ENCODE data around the gene HNF1B. TPM values are rescaled to one million over a fixed set of nuclear protein-coding genes. Genes with fewer than 3 reads are reported as not detected.

HNF1B gene
- total and polyA plus RNA-seq, 5 experiments from 2014 or later, result not detected

DNA sequence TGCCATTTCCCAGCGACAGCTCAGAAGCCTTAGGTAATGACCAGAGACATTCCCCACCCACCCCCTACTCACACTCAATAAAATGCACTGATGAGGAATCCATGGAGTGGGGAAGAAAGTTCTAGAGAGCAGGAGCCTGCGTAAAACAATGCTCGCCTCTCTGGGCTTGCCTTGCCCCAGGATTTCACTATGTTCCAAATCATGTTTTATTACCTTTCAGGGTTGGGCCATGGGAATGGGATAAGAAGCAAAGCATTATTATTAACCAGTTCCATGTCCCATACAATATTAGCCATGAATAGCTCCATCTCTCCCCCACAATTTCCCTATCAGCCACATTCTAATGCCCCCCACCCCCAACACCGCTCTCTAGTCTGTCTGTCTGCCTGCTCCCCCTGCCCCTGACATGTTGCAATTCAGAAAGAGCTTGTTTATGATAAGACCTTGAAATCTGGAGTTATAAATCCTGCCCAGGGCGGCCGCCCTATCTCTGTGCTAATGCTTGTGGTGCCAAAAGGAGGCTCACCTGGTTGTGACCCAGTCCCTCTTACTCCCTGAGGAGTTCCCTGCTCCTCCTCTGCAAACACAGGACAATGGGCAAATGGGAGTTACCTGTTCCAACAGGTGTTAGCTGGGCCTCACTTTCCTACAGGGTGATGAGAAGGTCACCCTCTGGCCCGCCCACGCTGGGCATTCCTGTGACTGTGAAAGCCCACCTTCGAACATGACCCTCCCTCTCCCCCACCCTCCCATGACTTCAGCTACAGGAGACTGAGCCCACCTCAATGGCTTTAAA, 73.6 kb downstream of the HNF1B start:
- DNase-seq (no peak), ATAC-seq (no peak)
- no peaks in the 10 kb centered on the region for H3K36me3 Mint-ChIP-seq
- H3K27me3 Mint-ChIP-seq, result peaks cover 0 to 14% (median 0%) of the 10 kb centered on the region in 5 donors
- no peaks in the 10 kb centered on the region for H3K4me1 Mint-ChIP-seq
- no peak overlapping the region for H3K4me3 Mint-ChIP-seq
- no peak overlapping the region for H3K27ac Mint-ChIP-seq
- POLR2A ChIA-PET, result no interaction called here
- H3K9me3 Mint-ChIP-seq, result no peaks in the 10 kb centered on the region

DNA sequence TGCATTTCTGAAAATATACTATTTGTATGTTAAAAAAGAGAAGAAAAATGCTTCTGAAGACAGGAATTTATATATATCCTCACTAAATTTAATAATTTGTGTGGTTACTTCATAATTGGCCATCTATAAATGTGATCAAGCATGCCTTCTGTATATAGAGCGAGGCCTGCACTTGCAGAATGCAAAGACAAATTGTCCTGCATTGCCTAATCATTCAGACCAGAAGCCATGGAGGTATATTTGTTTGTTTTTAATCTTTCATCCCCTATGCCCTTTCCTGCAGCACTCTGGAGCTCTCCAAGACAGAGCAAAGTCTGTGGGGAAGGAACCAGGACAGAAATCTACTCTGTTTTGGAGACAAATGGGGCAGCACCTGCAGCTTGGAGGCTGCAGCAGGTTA, 77.8 kb downstream of the HNF1B start:
- POLR2A ChIA-PET, result interaction anchor here (0.7 kb wide), 1 partner anchor 69 kb away, joined by 3 read pairs; no protein-coding TSS in a partner anchor
- no peaks in the 10 kb centered on the region for H3K9me3 Mint-ChIP-seq
- no peak for DNase-seq
- no peak overlapping the region for H3K27ac Mint-ChIP-seq
- peaks cover 0 to 1% (median 0%) of the 10 kb centered on the region in 5 donors for H3K27me3 Mint-ChIP-seq
- H3K4me1 Mint-ChIP-seq, result no peaks in the 10 kb centered on the region
- no peaks in the 10 kb centered on the region for H3K36me3 Mint-ChIP-seq
- H3K4me3 Mint-ChIP-seq, result no peak overlapping the region
- ATAC-seq, result no peak

DNA sequence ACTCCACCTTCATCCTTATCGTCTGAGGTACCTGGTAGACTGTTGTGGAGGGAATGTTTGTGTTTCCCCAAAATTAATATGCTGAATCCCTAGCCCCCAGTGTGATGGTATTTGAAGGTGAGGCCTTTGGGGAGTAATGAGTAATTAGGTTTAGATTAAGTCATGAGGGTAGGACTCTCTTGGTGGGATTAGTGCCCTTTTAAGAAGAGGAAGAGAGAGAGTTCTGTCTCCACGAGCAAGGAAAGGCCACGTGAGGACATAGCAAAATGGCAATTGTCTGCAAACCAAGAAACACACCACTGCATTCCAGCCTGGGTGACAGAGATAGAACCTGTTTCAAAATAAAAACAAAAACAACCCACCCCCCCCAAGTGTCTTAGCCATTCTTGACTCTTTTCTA, 80.6 kb downstream of the HNF1B start:
- H3K27ac Mint-ChIP-seq, result no peak overlapping the region
- POLR2A ChIA-PET, result interaction anchor here (0.6 kb wide), 1 partner anchor 219 kb away, joined by 4 read pairs; no protein-coding TSS in a partner anchor
- no peaks in the 10 kb centered on the region for H3K9me3 Mint-ChIP-seq
- DNase-seq (no peak), ATAC-seq (no peak)
- no peaks in the 10 kb centered on the region for H3K36me3 Mint-ChIP-seq
- H3K4me3 Mint-ChIP-seq, result no peak overlapping the region
- peaks cover 0 to 1% (median 0%) of the 10 kb centered on the region in 5 donors for H3K27me3 Mint-ChIP-seq
- no peaks in the 10 kb centered on the region for H3K4me1 Mint-ChIP-seq

DNA sequence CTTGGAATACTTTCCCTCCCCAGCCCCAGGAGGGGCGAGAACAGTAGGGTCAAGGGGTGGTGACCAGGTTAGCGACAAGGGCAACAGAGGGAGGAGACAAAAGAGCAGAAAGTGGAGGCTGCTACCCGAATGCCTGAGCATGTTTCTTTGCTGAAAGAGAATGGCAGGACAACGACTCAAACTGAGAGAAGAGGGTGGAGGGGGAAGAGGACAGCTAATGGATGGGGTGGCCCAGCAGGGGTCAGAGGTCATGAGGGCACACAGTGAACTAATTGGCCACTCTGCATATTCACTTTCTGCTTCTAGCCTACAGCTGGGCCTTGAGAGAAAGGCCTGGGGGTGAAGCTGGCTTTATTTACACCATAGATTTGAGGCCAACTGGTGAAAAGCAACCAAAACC, 82.5 kb downstream of the HNF1B start:
- POLR2A ChIA-PET, result no interaction called here
- H3K4me1 Mint-ChIP-seq, result no peaks in the 10 kb centered on the region
- no peak overlapping the region for H3K27ac Mint-ChIP-seq
- H3K27me3 Mint-ChIP-seq, result peaks cover 0 to 1% (median 0%) of the 10 kb centered on the region in 5 donors
- H3K36me3 Mint-ChIP-seq, result no peaks in the 10 kb centered on the region
- DNase-seq, result no peak
- no peak overlapping the region for H3K4me3 Mint-ChIP-seq
- no peaks in the 10 kb centered on the region for H3K9me3 Mint-ChIP-seq
- no peak for ATAC-seq

DNA sequence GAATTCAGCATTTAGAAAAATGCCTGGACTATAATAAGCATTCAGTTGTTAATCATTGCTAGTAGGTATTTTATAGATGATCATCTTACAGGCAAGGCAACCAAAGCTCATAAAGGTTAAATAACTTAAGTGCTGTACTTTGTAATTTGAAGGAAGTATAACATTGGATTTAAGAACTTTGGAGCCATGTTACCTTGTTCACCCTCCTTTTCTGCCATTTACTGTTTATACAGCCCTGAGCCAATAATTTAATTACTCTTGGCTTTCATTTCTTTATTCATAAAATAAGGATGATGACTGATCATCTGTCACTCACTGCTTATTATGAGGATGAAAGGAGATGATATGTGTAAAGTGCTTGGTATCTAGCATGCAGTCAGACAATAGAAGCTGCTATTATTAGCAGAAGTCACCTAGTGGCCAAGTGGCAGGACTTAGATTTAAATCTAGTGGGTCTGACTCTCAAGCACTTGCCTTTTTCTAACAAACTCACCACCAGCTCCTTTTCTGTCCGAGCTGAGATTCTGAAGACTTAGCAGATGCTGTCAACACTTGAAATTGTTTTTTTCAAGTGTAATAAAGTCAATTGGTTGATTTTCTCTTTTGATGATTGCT, 83.4 kb downstream of the HNF1B start:
- Mint-ChIP-seq H3K27me3 (peaks cover 0 to 1% (median 0%) of the 10 kb centered on the region in 5 donors), H3K36me3 (no peaks in the 10 kb centered on the region), H3K9me3 (no peaks in the 10 kb centered on the region), H3K27ac (no peak overlapping the region), H3K4me1 (no peaks in the 10 kb centered on the region), H3K4me3 (no peak overlapping the region)
- no peak for ATAC-seq
- POLR2A ChIA-PET, result no interaction called here
- no peak for DNase-seq

DNA sequence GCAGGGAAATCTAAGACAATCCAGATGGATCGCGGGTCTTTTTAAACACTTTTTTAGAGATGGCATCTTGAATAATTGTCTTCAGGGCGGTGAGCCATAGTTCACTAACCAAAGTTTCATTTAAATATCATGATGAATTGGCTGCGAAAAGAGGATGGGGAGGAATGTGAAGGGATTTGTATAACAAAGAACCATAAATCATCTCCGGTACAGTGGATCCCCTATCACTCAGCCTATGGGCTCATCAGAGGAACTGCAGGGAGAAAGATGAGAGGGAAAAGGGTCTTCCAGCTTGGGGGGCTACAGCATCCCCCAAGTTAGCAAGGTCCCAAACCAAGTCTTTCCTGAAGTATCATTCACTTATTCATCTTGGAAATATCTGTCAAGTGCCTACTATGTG, 84.9 kb downstream of the HNF1B start:
- no peak overlapping the region for H3K4me3 Mint-ChIP-seq
- peaks cover 0 to 1% (median 0%) of the 10 kb centered on the region in 5 donors for H3K27me3 Mint-ChIP-seq
- H3K4me1 Mint-ChIP-seq, result no peaks in the 10 kb centered on the region
- ATAC-seq (no peak), DNase-seq (no peak)
- H3K9me3 Mint-ChIP-seq, result no peaks in the 10 kb centered on the region
- H3K36me3 Mint-ChIP-seq, result no peaks in the 10 kb centered on the region
- POLR2A ChIA-PET, result no interaction called here
- no peak overlapping the region for H3K27ac Mint-ChIP-seq

DNA sequence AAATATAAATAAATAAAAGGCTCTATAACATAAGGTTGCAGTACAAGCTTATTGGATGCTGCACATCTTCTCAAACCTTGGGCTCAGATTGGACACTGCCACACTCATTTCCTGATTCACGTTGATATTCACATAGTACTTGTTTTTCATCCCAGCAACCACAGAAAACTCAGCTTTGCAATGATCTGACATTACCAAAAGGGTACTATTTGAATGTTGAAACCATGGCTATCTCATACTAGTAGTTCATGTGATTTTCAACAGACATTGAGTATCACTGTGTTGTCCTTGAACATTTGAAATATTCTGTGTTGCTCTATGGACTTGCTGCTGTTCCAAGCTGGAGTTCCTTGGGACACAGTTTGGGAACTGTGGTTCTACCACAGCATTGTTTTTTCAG, 87.7 kb downstream of the HNF1B start:
- no peak for DNase-seq
- H3K27ac Mint-ChIP-seq, result no peak overlapping the region
- H3K27me3 Mint-ChIP-seq, result peaks cover 0 to 4% (median 0%) of the 10 kb centered on the region in 5 donors
- no peaks in the 10 kb centered on the region for H3K4me1 Mint-ChIP-seq
- no peak overlapping the region for H3K4me3 Mint-ChIP-seq
- POLR2A ChIA-PET, result no interaction called here
- H3K9me3 Mint-ChIP-seq, result no peaks in the 10 kb centered on the region
- H3K36me3 Mint-ChIP-seq, result no peaks in the 10 kb centered on the region
- ATAC-seq, result no peak

DNA sequence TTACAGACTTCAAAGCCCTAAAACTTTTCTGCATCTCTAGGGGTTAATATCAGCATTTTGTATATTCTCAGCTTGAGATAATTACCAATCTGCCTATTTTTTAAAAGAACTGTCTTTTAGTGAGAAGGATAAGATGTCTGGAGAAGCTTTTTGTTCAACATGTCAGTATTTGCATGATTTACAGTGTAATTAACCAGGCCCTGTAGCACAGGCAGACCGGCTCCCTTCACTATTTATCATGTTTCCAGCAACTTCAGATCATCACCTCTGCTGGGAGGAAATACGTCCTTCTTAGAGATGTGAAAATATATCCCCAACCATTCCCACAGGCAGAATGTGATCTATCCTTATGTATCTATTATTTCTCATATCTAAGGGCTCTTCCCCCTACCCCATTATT, 93.0 kb downstream of the HNF1B start:
- DNase-seq (no peak), ATAC-seq (no peak)
- H3K27me3 Mint-ChIP-seq, result peaks cover 20 to 44% (median 33%) of the 10 kb centered on the region in 5 donors
- peaks cover 0 to 2% (median 0%) of the 10 kb centered on the region in 3 donors for H3K36me3 Mint-ChIP-seq
- no peak overlapping the region for H3K4me3 Mint-ChIP-seq
- no peaks in the 10 kb centered on the region for H3K4me1 Mint-ChIP-seq
- POLR2A ChIA-PET, result no interaction called here
- no peaks in the 10 kb centered on the region for H3K9me3 Mint-ChIP-seq
- H3K27ac Mint-ChIP-seq, result no peak overlapping the region

DNA sequence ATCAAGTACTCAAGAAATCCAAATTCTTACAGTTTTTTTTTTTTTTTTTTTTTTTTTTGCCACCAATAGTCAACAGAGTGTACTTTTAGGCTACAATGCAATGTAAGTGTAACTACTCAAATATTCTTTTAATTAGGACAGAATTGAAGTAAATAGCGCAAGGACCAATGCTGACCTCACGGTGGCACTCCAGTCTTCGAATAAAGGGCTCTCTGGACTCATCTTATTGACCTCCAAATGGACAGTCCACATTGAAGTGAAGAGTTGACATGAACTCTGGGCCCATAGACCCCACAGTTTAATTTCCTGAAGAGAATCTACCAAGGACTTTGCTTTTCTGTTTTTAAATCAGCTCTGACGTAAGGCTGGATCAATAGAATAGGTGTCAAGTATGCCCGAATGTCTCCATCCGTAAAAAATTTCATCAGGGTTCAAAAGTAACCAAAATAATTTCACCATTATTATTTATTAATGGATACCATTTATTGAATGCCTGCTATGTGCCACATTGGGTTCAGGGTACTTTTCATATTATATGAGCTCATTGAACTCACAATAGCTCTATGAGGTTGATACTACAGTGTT, 94.3 kb downstream of the HNF1B start:
- DNase-seq (no peak), ATAC-seq (no peak)
- POLR2A ChIA-PET, result no interaction called here
- H3K27ac Mint-ChIP-seq, result no peak overlapping the region
- peaks cover 0 to 2% (median 0%) of the 10 kb centered on the region in 3 donors for H3K36me3 Mint-ChIP-seq
- peaks cover 29 to 58% (median 40%) of the 10 kb centered on the region in 5 donors for H3K27me3 Mint-ChIP-seq
- no peak overlapping the region for H3K4me3 Mint-ChIP-seq
- no peaks in the 10 kb centered on the region for H3K9me3 Mint-ChIP-seq
- no peaks in the 10 kb centered on the region for H3K4me1 Mint-ChIP-seq

DNA sequence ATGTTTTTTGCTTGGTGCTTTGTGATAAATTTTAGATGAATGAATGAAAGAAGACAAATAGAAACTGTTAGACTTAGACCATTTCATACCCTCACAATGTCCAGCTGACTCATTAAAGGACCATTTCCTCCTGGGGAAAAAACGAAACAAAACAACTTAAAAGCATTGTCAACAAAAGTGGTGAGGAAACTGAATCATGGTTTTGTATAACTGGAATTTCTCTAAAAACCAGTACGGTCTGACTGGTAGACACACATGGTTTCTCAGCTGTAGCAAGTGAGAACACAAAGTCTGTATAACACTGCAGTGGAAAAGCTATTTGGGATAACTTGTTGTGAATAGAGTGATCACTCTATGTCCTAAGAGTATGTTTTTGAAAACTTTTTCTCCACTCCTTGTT, 96.3 kb downstream of the HNF1B start:
- Mint-ChIP-seq H3K36me3 (peaks cover 0 to 2% (median 0%) of the 10 kb centered on the region in 3 donors), H3K27ac (no peak overlapping the region), H3K4me1 (peaks cover 3 to 6% (median 5%) of the 10 kb centered on the region in 4 donors), H3K9me3 (no peaks in the 10 kb centered on the region), H3K27me3 (peaks cover 32 to 69% (median 45%) of the 10 kb centered on the region in 5 donors), H3K4me3 (no peak overlapping the region)
- DNase-seq (no peak), ATAC-seq (no peak)
- POLR2A ChIA-PET, result no interaction called here

DNA sequence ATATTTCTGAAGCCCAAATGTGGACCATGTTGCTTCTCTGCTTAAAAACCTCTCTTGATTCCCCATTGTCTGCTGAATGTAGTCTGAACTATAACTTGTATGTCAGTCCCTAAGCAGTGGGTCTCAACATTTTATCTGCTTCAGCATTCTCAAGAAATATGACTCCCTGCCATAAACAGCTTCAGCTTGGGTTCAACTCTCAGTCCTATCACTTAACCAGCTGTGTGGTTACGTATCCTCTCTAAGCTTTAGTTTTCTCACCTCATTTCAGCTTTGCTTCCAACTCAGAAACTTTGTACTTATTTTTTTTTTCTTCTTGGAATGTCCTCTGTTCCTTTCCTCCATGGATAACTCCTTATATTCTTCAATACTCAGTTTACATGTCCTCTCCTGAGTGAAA, 97.0 kb downstream of the HNF1B start:
- ATAC-seq (no peak), DNase-seq (no peak)
- no peaks in the 10 kb centered on the region for H3K9me3 Mint-ChIP-seq
- POLR2A ChIA-PET, result no interaction called here
- peaks cover 31 to 69% (median 45%) of the 10 kb centered on the region in 5 donors for H3K27me3 Mint-ChIP-seq
- H3K36me3 Mint-ChIP-seq, result peaks cover 0 to 2% (median 0%) of the 10 kb centered on the region in 3 donors
- H3K27ac Mint-ChIP-seq, result no peak overlapping the region
- peaks cover 3 to 10% (median 8%) of the 10 kb centered on the region in 4 donors for H3K4me1 Mint-ChIP-seq
- no peak overlapping the region for H3K4me3 Mint-ChIP-seq

DNA sequence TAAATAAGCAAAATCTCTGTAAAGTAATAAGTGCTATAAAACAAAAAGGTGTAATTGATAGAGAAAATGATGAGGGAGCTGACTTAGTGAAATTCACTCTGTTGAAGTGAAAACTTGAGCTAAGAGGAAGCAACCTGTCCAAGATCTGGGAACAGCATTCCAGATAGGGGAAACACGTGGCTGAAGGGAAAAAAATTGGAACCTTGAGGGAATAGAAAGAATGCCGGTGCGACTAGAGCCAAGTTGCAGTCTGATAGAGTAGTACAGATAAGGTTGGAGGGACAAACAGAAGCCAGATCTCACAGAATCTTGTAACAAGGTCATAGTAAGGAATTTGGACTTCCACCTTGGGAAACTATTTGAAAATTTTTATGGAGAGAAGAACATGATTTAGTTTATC, 101.0 kb downstream of the HNF1B start:
- H3K36me3 Mint-ChIP-seq, result peaks cover 7 to 30% (median 9%) of the 10 kb centered on the region in 3 donors
- POLR2A ChIA-PET, result interaction anchor here (2.1 kb wide), 1 partner anchor 35 kb away, joined by 9 read pairs; the partner anchor contains the start of gene SYNRG
- peaks cover 17 to 42% (median 24%) of the 10 kb centered on the region in 5 donors for H3K27me3 Mint-ChIP-seq
- H3K4me3 Mint-ChIP-seq, result peak overlapping the region; percentile 86 to 99 (median 96)
- ATAC-seq (no peak), DNase-seq (no peak)
- no peaks in the 10 kb centered on the region for H3K9me3 Mint-ChIP-seq
- H3K27ac Mint-ChIP-seq, result peak overlapping the region in 8 of 10 donors; percentile 13 to 97 (median 92)
- peaks cover 17 to 42% (median 34%) of the 10 kb centered on the region in 4 donors for H3K4me1 Mint-ChIP-seq
